ENCODE data around the gene PSME1.
"Not testable (repeated sequence)": the region's sequence is repeated elsewhere in the genome, so short reads cannot be mapped to it uniquely, and the experiment has no call there.

The PSME1 gene

GRCh38 chr14:24105609-24106239, 30.3 kb upstream of the PSME1 start:
- not testable (repeated sequence) for DNase-seq (ENCODE audit: low read depth, low spot score)

GRCh38 chr14:24106672-24107271, 29.2 kb upstream of the PSME1 start:
- no peak for DNase-seq (ENCODE audit: low read depth, low spot score)

- no peak for DNase-seq (ENCODE audit: low read depth, low spot score)
These were observed 27.6 kb upstream of the PSME1 start for GRCh38 chr14:24108336-24108874.

DNA sequence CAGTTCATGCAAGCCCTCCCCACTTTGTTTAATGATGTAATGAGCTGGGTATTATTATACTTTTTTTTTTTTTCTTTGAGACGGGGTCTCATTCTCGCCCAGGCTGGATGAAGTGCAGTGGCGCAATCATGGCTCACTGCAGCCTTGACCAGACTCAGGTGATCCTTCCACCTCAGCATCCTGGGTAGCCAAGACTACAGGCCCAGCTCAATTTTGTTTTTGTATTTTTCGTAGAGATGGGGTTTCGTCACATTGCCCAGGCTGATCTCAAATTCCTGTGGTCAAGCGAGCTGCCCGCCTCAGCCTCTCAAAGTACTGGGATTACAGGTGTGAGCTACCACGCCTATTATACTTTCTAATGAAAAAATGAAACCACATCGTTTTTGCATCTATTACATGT, 25.9 kb upstream of the PSME1 start:
- no peak for DNase-seq (ENCODE audit: low read depth, low spot score)

DNA sequence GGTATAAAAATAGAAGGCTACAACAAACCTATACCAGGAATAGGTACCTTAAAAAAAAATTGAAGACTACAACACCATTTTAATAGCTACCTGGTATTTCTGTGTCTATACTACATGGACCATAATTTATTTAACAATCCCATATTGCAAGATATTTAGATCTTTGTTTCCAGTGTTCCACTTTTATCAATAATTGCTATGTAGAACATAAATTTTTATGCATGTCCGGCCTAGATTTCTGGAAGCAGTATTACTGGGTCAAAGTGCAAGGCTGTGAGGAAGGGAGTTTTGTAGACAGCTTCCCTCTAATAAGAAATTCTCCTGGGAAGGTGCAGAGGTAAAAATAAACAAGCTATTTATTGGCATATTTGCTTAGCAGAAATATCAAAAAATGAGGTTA, 25.5 kb upstream of the PSME1 start:
- no peak for DNase-seq (ENCODE audit: low read depth, low spot score)

DNA sequence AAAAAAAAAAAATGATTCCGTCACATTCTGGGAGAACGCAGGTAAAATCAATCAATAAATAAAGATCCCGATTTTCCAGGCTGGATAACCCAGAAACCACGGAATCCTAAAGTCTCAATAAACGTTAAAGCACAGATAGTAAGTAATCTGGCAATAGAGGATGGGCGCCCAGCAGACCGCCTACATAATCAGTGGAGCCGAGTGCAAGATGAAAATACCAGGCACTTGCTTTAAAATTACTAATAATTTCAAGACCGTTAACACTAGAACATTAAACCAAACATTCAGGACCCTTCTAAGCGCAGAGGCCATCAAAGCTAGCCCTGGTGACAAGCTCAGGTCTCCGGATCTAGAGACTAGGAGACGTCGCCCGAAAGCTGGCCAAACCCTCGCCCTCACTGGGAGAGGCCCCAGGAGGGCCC, 22.6 kb upstream of the PSME1 start:
- no peak for DNase-seq (ENCODE audit: low read depth, low spot score)

DNA sequence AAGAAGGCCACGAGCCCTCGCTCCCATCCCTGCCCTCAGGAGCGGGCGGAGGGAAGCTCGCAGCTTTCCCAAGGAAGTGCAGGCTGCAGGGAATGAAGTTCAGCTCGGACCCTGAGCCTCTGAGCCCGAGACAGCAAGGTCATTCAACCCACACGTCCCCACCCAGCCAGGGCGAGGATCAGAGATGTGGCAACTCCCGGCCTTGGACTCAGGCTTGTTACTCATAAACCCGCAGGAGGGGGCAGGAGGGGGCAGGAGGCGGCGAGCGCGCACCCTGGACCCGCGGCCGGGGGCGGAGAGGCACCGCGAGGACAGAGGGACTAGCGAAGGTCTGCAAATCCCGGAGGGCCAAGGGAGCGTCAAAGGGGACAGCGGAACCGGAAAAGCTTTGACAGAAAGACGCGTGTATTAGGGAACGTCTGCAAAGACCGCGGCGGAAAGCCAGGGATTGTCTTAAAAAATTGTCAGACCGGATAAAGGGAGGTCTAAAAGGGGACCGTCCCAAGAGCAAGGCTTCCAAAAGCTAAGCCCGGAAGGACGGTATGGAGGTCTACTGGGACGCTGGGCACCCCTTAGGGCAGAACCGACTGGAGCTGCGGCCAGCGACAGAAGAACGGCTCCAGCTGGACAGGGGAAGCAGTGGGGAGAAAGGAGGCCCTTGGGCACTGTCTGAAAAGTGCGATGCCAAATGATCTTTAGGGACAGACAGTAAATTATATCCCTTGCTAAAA, 22.0 kb upstream of the PSME1 start:
- DNase-seq (ENCODE audit: low read depth, low spot score), result peak; percentile 90

DNA sequence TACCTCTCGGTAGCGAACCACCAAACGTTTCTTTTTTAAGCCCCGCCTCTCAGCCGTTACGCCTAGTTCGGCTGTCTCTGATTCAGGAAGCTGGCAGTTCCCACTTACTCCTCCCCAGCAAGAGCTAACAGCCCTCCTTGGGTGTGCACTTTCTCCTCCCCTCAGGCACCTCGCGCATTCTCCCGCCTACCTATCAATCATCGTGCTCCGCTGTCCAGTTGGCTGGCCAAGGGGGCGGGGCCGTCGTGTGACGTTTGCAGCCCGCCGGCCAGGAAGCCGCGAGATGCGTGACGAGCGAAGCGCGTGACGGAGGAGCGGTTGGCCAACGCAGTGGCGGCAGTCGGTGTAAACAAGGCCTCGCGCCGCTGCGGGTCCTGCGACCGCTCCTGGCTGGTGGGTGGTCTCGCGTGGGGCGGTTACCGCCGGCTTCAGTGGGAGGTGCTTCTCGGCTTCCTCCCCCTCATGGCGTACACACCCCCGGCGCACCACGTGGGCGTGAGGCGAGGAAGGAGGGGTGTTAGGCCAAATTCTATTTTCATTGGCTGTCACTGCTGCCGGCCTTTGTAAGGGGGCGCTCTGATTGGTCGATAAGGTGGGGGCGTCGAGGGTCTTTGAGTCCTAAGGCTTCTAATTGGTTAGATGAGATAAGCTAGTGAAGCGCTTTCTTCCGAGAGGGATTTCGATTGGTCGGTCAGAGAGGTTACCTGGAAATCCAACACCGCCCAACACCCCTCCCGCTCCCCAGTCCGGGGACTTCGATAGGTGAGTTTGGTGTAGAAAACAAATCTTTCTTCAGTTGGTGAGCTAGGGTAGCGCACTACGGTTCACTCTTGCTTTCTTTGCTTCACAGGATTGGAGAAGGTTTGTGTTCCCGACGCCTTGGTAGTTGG, 21.2 kb upstream of the PSME1 start, which contains the start of the genes DCAF11 and NRL:
TSS of gene DCAF11 (plus strand) at position 246 of the 890 bp plus-strand sequence. CDS start 818 bp downstream, outside the sequence.
TSS of gene NRL (minus strand) at position 418 of the 890 bp plus-strand sequence. CDS start 32,101 bp downstream, outside the sequence.
- peak; percentile 100 for DNase-seq (ENCODE audit: low read depth, low spot score)

DNA sequence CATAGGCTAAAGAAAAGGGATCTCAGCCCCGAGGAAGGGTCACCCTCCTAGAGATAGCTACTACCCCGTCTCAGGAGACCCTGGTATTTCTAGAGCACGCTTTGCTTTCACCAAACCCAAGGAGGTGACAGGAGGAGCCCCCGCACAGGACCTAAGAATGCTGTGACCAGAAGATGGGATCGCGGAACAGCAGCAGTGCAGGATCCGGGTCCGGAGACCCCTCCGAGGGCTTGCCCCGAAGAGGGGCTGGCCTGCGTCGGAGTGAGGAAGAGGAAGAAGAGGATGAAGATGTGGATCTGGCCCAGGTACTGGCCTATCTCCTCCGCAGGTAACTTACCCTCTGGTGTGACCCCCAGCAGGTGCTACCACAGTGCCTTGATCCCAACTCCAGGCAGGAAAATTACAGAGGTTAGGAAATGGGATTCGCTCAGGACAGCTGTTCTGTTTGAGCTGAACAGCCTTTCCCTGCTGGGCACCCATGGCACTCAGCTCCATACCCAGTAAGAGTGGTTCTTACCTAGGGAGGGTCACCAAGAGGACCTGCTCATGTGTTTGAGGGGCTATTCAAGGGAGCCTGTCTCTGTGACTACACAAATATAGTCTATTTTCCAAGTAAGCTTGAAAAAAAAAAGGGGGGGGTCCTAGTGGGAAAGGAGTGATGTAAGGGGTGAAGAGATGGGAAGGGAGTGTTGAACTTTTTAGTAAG, 20.4 kb upstream of the PSME1 start:
- no peak for DNase-seq (ENCODE audit: low read depth, low spot score)

- no peak for DNase-seq (ENCODE audit: low read depth, low spot score)
These were observed 19.7 kb upstream of the PSME1 start for GRCh38 chr14:24116128-24116814.

- DNase-seq (ENCODE audit: low read depth, low spot score), result no peak
These were observed 18.8 kb upstream of the PSME1 start for GRCh38 chr14:24117179-24117578.

GRCh38 chr14:24119691-24120090, 16.3 kb upstream of the PSME1 start:
- no peak for DNase-seq (ENCODE audit: low read depth, low spot score)

- DNase-seq (ENCODE audit: low read depth, low spot score), result no peak
These were observed 14.8 kb upstream of the PSME1 start for GRCh38 chr14:24121210-24121609.

- DNase-seq (ENCODE audit: low read depth, low spot score), result no peak
These were observed 13.6 kb upstream of the PSME1 start for GRCh38 chr14:24122416-24122815.

- DNase-seq (ENCODE audit: low read depth, low spot score), result no peak
These were observed 13.1 kb upstream of the PSME1 start for GRCh38 chr14:24122898-24123297.

- no peak for DNase-seq (ENCODE audit: low read depth, low spot score)
These were observed 12.3 kb upstream of the PSME1 start for GRCh38 chr14:24123424-24124417.

- no peak for DNase-seq (ENCODE audit: low read depth, low spot score)
These were observed 9.1 kb upstream of the PSME1 start for GRCh38 chr14:24126939-24127338.

GRCh38 chr14:24127673-24128072, 8.3 kb upstream of the PSME1 start:
- no peak for DNase-seq (ENCODE audit: low read depth, low spot score)

- DNase-seq (ENCODE audit: low read depth, low spot score), result no peak
These were observed 6.5 kb upstream of the PSME1 start for GRCh38 chr14:24129410-24129998.
